GM23338 (cell line): Measurements from ENCODE around the gene PSMG1. TPM values are rescaled to one million over a fixed set of nuclear protein-coding genes. Genes with fewer than 3 reads are reported as not detected.

ENCODE experiments used
- ATAC-seq: fragments of 200-7000 bp; cut with Tn5 transposase; 3 replicates; pipeline ENCODE4 v1.9.1; 2020
- DNase-seq: peaks from one replicate; pipeline ENCODE4 v3.0.0-alpha.2; 2015; ENCODE audit warnings: low spot score
- H2AFZ ChIP-seq: fragments of 200-600 bp; sonication (generic); 2 replicates; pipeline ENCODE4 v1.8.0; 2016; ENCODE audit warnings: antibody characterized with exemption, mild to moderate bottlenecking, moderate library complexity
- H3F3A ChIP-seq: fragments of 200-600 bp; sonication (generic); replicated peaks from 2 replicates; pipeline ENCODE4 v1.8.0; 2017; ENCODE audit warnings: antibody characterized with exemption, mixed run types, low read depth
- H3K27ac ChIP-seq: fragments of 200-600 bp; sonication (generic); 2 replicates; pipeline ENCODE4 v1.6.1; 2016; ENCODE audit warnings: low read depth
- H3K27me3 ChIP-seq: fragments of 200-600 bp; sonication (generic); 2 replicates; pipeline ENCODE4 v1.8.0; 2016; ENCODE audit warnings: mild to moderate bottlenecking, mixed run types, moderate library complexity; ENCODE audit not compliant: insufficient read depth
- H3K36me3 ChIP-seq: fragments of 200-600 bp; sonication (generic); 2 replicates; pipeline ENCODE4 v1.8.0; 2016; ENCODE audit warnings: mild to moderate bottlenecking; ENCODE audit not compliant: insufficient read depth
- H3K4me1 ChIP-seq: fragments of 200-600 bp; sonication (generic); 2 replicates; pipeline ENCODE4 v1.8.0; 2016; ENCODE audit warnings: mild to moderate bottlenecking, moderate library complexity; ENCODE audit not compliant: insufficient read depth
- H3K4me2 ChIP-seq: fragments of 200-600 bp; sonication (generic); 2 replicates; pipeline ENCODE4 v1.7.1; 2017; ENCODE audit warnings: mixed run types
- H3K4me3 ChIP-seq: fragments of 200-600 bp; sonication (generic); 2 replicates; pipeline ENCODE4 v1.6.1; 2016; ENCODE audit warnings: mixed run types
- H3K79me2 ChIP-seq: fragments of 200-600 bp; sonication (generic); replicated peaks from 2 replicates; pipeline ENCODE4 v1.8.0; 2017; ENCODE audit warnings: mild to moderate bottlenecking; ENCODE audit not compliant: insufficient read depth
- H3K9me2 ChIP-seq: fragments of 200-600 bp; sonication (generic); 2 replicates; pipeline ENCODE4 v1.8.0; 2017; ENCODE audit not compliant: insufficient read depth
- H4K20me1 ChIP-seq: fragments of 200-600 bp; sonication (generic); replicated peaks from 2 replicates; pipeline ENCODE4 v1.8.0; 2017; ENCODE audit warnings: mild to moderate bottlenecking; ENCODE audit not compliant: insufficient read depth
- H3K27ac Mint-ChIP-seq: 2 replicates; pipeline ENCODE4 v1.8.0; 2020; ENCODE audit warnings: inconsistent platforms, mild to moderate bottlenecking, moderate library complexity, mixed read lengths
- H3K27me3 Mint-ChIP-seq: 3 replicates; pipeline ENCODE4 v1.8.0; 2022; ENCODE audit warnings: low read depth, mild to moderate bottlenecking, moderate library complexity, mixed read lengths, inconsistent platforms; ENCODE audit not compliant: insufficient read depth, poor library complexity
- H3K36me3 Mint-ChIP-seq: 3 replicates; pipeline ENCODE4 v1.8.0; 2021; ENCODE audit warnings: low read depth, mild to moderate bottlenecking, inconsistent platforms, moderate library complexity, mixed read lengths
- H3K4me1 Mint-ChIP-seq: 3 replicates; pipeline ENCODE4 v1.8.0; 2020; ENCODE audit warnings: mild to moderate bottlenecking, inconsistent platforms, mixed read lengths
- H3K4me3 Mint-ChIP-seq: 3 replicates; pipeline ENCODE4 v1.8.0; 2021; ENCODE audit warnings: moderate library complexity, mild to moderate bottlenecking, inconsistent platforms, mixed read lengths
- H3K9me3 Mint-ChIP-seq: 3 replicates; pipeline ENCODE4 v1.8.0; 2020; ENCODE audit warnings: moderate library complexity, mild to moderate bottlenecking, inconsistent platforms, mixed read lengths
- CREB1 ChIP-seq: fragments of 250-450 bp; sonication (Bioruptor Pico); IDR thresholded peaks from 2 replicates; pipeline ENCODE4 v1.5.0; 2020; ENCODE audit warnings: low read depth, mild to moderate bottlenecking, moderate library complexity
- ETS1 ChIP-seq: IDR thresholded peaks from 2 replicates; pipeline ENCODE4 v1.6.1; 2016; ENCODE audit warnings: antibody characterized with exemption
- EZH2 ChIP-seq: fragments of 200-600 bp; sonication (generic); IDR thresholded peaks from one replicate; pipeline ENCODE4 v1.8.0; 2017; ENCODE audit warnings: antibody characterized with exemption, mild to moderate bottlenecking, low read depth; ENCODE audit not compliant: unreplicated experiment
- NANOG ChIP-seq: IDR thresholded peaks from 2 replicates; pipeline ENCODE4 v1.6.1; 2016; ENCODE audit warnings: antibody characterized with exemption, borderline replicate concordance
- POLR2AphosphoS5 ChIP-seq: IDR thresholded peaks from 2 replicates; pipeline ENCODE4 v1.6.1; 2016; ENCODE audit warnings: antibody characterized with exemption, low read depth
- REST ChIP-seq: IDR thresholded peaks from one replicate; pipeline ENCODE4 v1.6.1; 2018; ENCODE audit warnings: antibody characterized with exemption; ENCODE audit not compliant: unreplicated experiment
- STAT1 ChIP-seq: IDR thresholded peaks from one replicate; pipeline ENCODE4 v1.6.1; 2016; ENCODE audit warnings: antibody characterized with exemption; ENCODE audit not compliant: unreplicated experiment
- ZNF114 ChIP-seq: fragments of 250-450 bp; sonication (Bioruptor Pico); IDR thresholded peaks from 2 replicates; pipeline ENCODE4 v1.5.0; 2020; ENCODE audit warnings: mild to moderate bottlenecking, moderate library complexity
- ZNF331 ChIP-seq: fragments of 250-450 bp; sonication (Bioruptor Pico); IDR thresholded peaks from 2 replicates; pipeline ENCODE4 v1.5.0; 2020; ENCODE audit warnings: low read depth, mild to moderate bottlenecking, moderate library complexity
- ZNF462 ChIP-seq: fragments of 250-450 bp; sonication (Bioruptor Pico); IDR thresholded peaks from 2 replicates; pipeline ENCODE4 v1.5.0; 2020; ENCODE audit warnings: mild to moderate bottlenecking, moderate library complexity
- polyA plus RNA-seq: library from polyadenylated mRNA; unstranded; fragments of >200 nt; fragmentation: Nextera tagmentation; extraction: Ambion mirVana; gene quantifications from 2 replicates; pipeline ENCODE4 v1.2.1, GENCODE V29; 2016
- total RNA-seq: library from RNA; depleted of rRNA; stranded (reverse); fragments of >200 nt; shearing (Covaris generic); gene quantifications from 2 replicates; pipeline ENCODE4 v1.2.3, GENCODE V29; 2014

PSMG1 gene
- total and polyA plus RNA-seq, 2 experiments from 2014 or later: 78.4 to 158 TPM

- H3K4me3 ChIP-seq: no peak overlapping the region
- Mint-ChIP-seq H3K9me3 (peaks cover 33% of the 10 kb centered on the region), H3K36me3 (peaks cover 30% of the 10 kb centered on the region), H3K27ac (no peak overlapping the region), H3K4me1 (no peaks in the 10 kb centered on the region), H3K4me3 (no peak overlapping the region), H3K27me3 (peaks cover 2% of the 10 kb centered on the region)
- DNase-seq: no peak
- H3K36me3 ChIP-seq: no peaks in the 10 kb centered on the region
- H3K4me2 ChIP-seq: no peak overlapping the region
- no peaks in the 10 kb centered on the region for H3K27me3 ChIP-seq
- H3K27ac ChIP-seq: no peak overlapping the region
- no peak overlapping the region for H2AFZ ChIP-seq
- no peak for TF ChIP-seq EZH2
- no peak for TF ChIP-seq ZNF114 (CRISPR knock-in tag)
- TF ChIP-seq ZNF331 (CRISPR knock-in tag): no peak
- H3K4me1 ChIP-seq: no peaks in the 10 kb centered on the region
- 0 out of 2 replicates have a peak, but pooled peaks cover 4% of the 10 kb centered on the region for H3K9me2 ChIP-seq
- H3K79me2 ChIP-seq: no peaks in the 10 kb centered on the region
- no peaks in the 10 kb centered on the region; the same call in 1 of the 2 replicates for H4K20me1 ChIP-seq
- no peak for ATAC-seq
- H3F3A ChIP-seq: no peaks in the 10 kb centered on the region
These were observed 18.7 kb downstream of the PSMG1 start for GRCh38 chr21:39164523-39164922.

- no peaks in the 10 kb centered on the region for H3K27me3 ChIP-seq
- no peak overlapping the region for H2AFZ ChIP-seq
- H3K27ac ChIP-seq: no peak overlapping the region
- peaks cover 39% of the 10 kb centered on the region for H3K9me3 Mint-ChIP-seq
- no peak overlapping the region for H3K4me2 ChIP-seq
- ATAC-seq (no peak), DNase-seq (no peak)
- H3K27ac Mint-ChIP-seq: no peak overlapping the region
- H3K4me1 ChIP-seq: no peaks in the 10 kb centered on the region
- no peaks in the 10 kb centered on the region for H3K79me2 ChIP-seq
- peaks cover 2% of the 10 kb centered on the region for H3K27me3 Mint-ChIP-seq
- H3K36me3 Mint-ChIP-seq: peaks cover 10% of the 10 kb centered on the region
- H3K4me1 Mint-ChIP-seq: no peaks in the 10 kb centered on the region
- 0 out of 2 replicates have a peak, but pooled peaks cover 4% of the 10 kb centered on the region for H3K9me2 ChIP-seq
- no peaks in the 10 kb centered on the region for H4K20me1 ChIP-seq
- no peak overlapping the region for H3K4me3 ChIP-seq
- H3K4me3 Mint-ChIP-seq: no peak overlapping the region
- no peaks in the 10 kb centered on the region for H3F3A ChIP-seq
- no peaks in the 10 kb centered on the region for H3K36me3 ChIP-seq
- no peak for TF ChIP-seq NANOG
- TF ChIP-seq EZH2: no peak
- TF ChIP-seq STAT1: no peak
- no peak for TF ChIP-seq ZNF331 (CRISPR knock-in tag)
- TF ChIP-seq ETS1: no peak
- TF ChIP-seq REST: no peak
- TF ChIP-seq POLR2AphosphoS5: no peak
- no peak for TF ChIP-seq CREB1 (CRISPR knock-in tag)
- no peak for TF ChIP-seq ZNF114 (CRISPR knock-in tag)
- no peak for TF ChIP-seq ZNF462 (CRISPR knock-in tag)
These were observed 22.2 kb downstream of the PSMG1 start for GRCh38 chr21:39161064-39161463.
